Stimulated activated CD4-positive, alpha-beta T cell treated with anti-CD3 and anti-CD28 coated beads, TNF-alpha, amount 100 ng/mL, for 1 hour (primary cell): ENCODE measurements around the gene TMEM145.
"Not testable (repeated sequence)": the region's sequence is repeated elsewhere in the genome, so short reads cannot be mapped to it uniquely, and the experiment has no call there.

Experiments used
- DNase-seq, 3 donors: peaks; one replicate each; pipeline ENCODE4 v3.0.0-alpha.2; 2020; ENCODE audit warnings: low read depth in 3 of 3, low spot score in 1 of 3

The TMEM145 gene

GRCh38 chr19:42313096-42313839 lies at the start of gene TMEM145:
Gene TMEM145, plus strand, starts transcription at chr19:42313309. Its CDS starts 68 bp downstream, at chr19:42313377.
- DNase-seq: no peak

- DNase-seq: not testable (repeated sequence)
Measured at GRCh38 chr19:42266105-42266504, 47.0 kb upstream of the TMEM145 start.

GRCh38 chr19:42266928-42267603 lies 46.0 kb upstream of the TMEM145 start:
- not testable (repeated sequence) for DNase-seq

- no peak for DNase-seq
Measured at GRCh38 chr19:42267644-42268141, 45.4 kb upstream of the TMEM145 start.

GRCh38 chr19:42268142-42268703 lies 44.9 kb upstream of the TMEM145 start:
- peak; percentile 88 to 98 (median 96) for DNase-seq

GRCh38 chr19:42268704-42269477 lies 44.2 kb upstream of the TMEM145 start, which contains the start of gene CIC:
Gene CIC, plus strand, starts transcription at chr19:42269252. Its CDS starts 2,532 bp downstream, at chr19:42271784.
- DNase-seq: peak; percentile 97 to 99 (median 99)

GRCh38 chr19:42269478-42270345 lies 43.4 kb upstream of the TMEM145 start:
- no peak for DNase-seq

GRCh38 chr19:42270346-42271044 lies 42.6 kb upstream of the TMEM145 start:
- no peak for DNase-seq

- no peak for DNase-seq
Measured at GRCh38 chr19:42271045-42271419, 42.1 kb upstream of the TMEM145 start.

- no peak for DNase-seq
Measured at GRCh38 chr19:42271861-42272534, 41.1 kb upstream of the TMEM145 start.

GRCh38 chr19:42272535-42272897 lies 40.6 kb upstream of the TMEM145 start:
- no peak for DNase-seq

GRCh38 chr19:42272989-42273406 lies 40.1 kb upstream of the TMEM145 start:
- no peak for DNase-seq

GRCh38 chr19:42273407-42274064 lies 39.6 kb upstream of the TMEM145 start:
- DNase-seq: no peak

GRCh38 chr19:42274065-42274682 lies 38.9 kb upstream of the TMEM145 start:
- no peak for DNase-seq

- no peak for DNase-seq
Measured at GRCh38 chr19:42275103-42275502, 38.0 kb upstream of the TMEM145 start.

- DNase-seq: no peak
Measured at GRCh38 chr19:42275517-42275916, 37.6 kb upstream of the TMEM145 start.

GRCh38 chr19:42276284-42276683 lies 36.8 kb upstream of the TMEM145 start:
- DNase-seq: no peak

GRCh38 chr19:42276821-42277220 lies 36.3 kb upstream of the TMEM145 start:
- DNase-seq: no peak
